Activated T-cell treated with anti-CD3 and anti-CD28 coated beads, Interleukin-2, amount 50 U/mL, for 24 hours (primary cell): ENCODE measurements around the gene RABL3.
"Not testable (repeated sequence)": the region's sequence is repeated elsewhere in the genome, so short reads cannot be mapped to it uniquely, and the experiment has no call there.

Experiments
- DNase-seq: peaks from one replicate; pipeline ENCODE4 v3.0.0-alpha.2; 2020
- H3K27ac Mint-ChIP-seq: 2 replicates; pipeline ENCODE4 v1.8.0; 2020; ENCODE audit warnings: mild to moderate bottlenecking, mixed read lengths
- H3K27me3 Mint-ChIP-seq: 2 replicates; pipeline ENCODE4 v1.8.0; 2020; ENCODE audit warnings: mixed read lengths
- H3K36me3 Mint-ChIP-seq: 2 replicates; pipeline ENCODE4 v1.8.0; 2020; ENCODE audit warnings: low read depth, mixed read lengths
- H3K4me1 Mint-ChIP-seq: 2 replicates; pipeline ENCODE4 v1.8.0; 2020; ENCODE audit warnings: low read depth, mixed read lengths
- H3K4me3 Mint-ChIP-seq: 2 replicates; pipeline ENCODE4 v1.8.0; 2020; ENCODE audit warnings: mild to moderate bottlenecking, moderate library complexity, mixed read lengths
- H3K9me3 Mint-ChIP-seq: 2 replicates; pipeline ENCODE4 v1.8.0; 2020; ENCODE audit warnings: mixed read lengths

The RABL3 gene

DNA sequence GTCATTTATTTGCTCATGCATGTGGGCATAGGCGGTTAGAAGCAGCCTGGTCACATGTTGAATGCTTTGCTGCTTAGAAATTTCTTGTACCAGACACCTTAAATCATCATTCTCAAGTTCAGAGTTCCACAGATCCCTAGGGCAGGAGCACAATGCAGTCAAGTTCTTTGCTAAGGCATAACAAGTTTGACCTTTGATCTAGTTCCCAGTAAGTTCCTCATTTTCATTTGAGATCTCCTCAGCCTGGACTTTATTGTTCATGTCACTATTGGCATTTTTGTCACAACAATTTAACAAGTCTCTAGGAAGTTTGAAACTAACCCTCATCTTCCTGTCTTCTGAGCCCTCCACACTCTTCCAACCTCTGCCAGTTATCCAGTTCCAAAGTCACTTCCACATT, 83.0 kb downstream of the RABL3 start:
- Mint-ChIP-seq H3K36me3 (no peaks in the 10 kb centered on the region), H3K4me3 (no peak overlapping the region), H3K9me3 (no peaks in the 10 kb centered on the region), H3K27ac (no peak overlapping the region), H3K27me3 (no peaks in the 10 kb centered on the region), H3K4me1 (no peaks in the 10 kb centered on the region)
- no peak for DNase-seq

DNA sequence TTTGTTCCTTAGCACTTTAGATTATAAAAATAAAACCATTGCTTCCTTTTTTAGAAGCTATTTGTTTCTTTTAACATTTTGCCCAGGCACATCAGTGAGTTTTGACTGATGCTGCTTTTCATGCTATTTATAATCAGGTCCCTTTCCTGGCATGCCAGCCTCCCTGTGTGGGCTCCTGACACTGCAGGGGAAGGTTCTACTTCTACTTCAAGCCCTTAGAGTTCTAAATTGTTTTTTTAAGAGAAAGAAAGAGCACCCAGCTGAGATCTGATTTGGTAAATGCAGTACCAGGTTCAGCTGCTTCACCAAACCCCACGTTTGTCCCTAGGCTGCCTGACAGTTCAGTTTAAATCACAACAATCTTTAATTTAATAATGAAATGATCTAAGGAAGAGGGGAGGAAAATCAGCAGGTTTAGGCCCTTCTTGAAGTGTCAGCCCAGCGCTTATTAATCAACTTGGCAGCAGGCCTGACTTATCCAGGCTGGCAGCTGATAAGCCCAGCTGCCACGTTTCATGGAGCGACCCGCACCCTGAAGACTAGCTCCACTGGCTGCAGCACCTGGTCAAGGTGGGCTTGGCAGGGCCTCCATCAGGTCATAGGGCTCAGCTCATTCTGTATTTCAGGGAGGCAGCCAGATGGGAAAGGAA, 89.3 kb downstream of the RABL3 start:
- Mint-ChIP-seq H3K4me3 (no peak overlapping the region), H3K9me3 (no peaks in the 10 kb centered on the region), H3K27ac (no peak overlapping the region), H3K27me3 (no peaks in the 10 kb centered on the region), H3K4me1 (no peaks in the 10 kb centered on the region), H3K36me3 (no peaks in the 10 kb centered on the region)
- DNase-seq, result no peak

DNA sequence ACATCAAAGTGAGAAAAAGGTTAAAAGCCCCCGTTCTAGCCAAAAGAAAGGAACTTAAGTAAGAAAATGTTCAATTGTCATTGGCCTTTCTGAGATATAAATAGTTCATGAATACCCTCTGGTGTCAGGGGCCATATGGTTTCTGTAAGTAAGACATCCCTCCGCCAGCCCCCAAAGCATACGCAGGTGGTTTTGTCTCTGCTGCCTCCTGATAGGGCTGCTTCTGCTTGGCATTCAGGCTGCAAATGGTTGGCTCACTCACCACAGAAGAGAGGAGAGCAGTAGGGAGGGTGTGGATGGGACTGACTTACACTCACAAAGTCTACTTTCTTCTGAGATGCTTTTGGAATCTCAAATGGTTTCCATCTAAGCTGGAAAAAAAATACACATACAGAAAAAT, 90.0 kb downstream of the RABL3 start:
- Mint-ChIP-seq H3K36me3 (no peaks in the 10 kb centered on the region), H3K27me3 (no peaks in the 10 kb centered on the region), H3K4me3 (no peak overlapping the region), H3K27ac (no peak overlapping the region), H3K4me1 (no peaks in the 10 kb centered on the region), H3K9me3 (no peaks in the 10 kb centered on the region)
- DNase-seq, result no peak

DNA sequence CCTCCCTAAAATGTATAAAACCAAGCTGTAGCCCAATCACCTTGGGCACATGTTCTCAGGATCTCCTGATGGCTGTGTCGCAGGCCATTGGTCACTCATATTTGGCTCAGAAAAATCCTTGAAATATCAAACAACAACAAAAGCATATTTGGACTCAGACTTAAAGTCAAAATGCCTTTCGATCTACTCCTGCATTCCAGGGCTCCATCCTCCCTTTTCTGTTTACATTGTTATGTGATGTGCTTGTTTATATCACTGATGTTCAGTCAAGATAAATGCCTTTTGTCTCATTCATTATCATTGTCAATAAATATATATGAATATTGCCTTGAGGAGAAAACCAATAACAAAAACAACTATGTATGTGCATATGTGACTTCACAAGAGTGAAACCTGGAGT, 92.0 kb downstream of the RABL3 start:
- Mint-ChIP-seq H3K9me3 (no peaks in the 10 kb centered on the region), H3K36me3 (no peaks in the 10 kb centered on the region), H3K27me3 (no peaks in the 10 kb centered on the region), H3K4me1 (no peaks in the 10 kb centered on the region), H3K4me3 (no peak overlapping the region), H3K27ac (no peak overlapping the region)
- no peak for DNase-seq

DNA sequence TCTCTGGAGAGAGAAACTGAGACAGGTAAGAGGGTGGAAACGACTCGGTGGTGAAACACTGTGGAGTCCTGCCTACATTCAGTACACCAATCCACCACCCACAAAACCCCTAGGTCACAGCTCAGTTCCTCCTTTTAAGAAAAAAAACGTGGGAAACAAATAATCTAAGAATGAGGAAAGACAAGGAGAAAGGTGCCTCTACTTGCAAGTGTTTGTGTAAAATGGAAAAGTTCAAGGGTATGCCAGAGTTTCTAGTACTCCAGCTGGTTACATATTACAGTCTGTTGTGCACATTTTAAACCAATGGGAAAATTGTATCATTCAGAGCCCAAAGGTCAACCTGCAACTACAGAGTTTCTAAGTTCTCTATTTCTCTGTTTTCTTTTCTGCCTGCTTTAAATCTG, 92.5 kb downstream of the RABL3 start:
- no peak for DNase-seq
- H3K4me3 Mint-ChIP-seq, result no peak overlapping the region
- no peaks in the 10 kb centered on the region for H3K4me1 Mint-ChIP-seq
- H3K27ac Mint-ChIP-seq, result no peak overlapping the region
- H3K27me3 Mint-ChIP-seq, result no peaks in the 10 kb centered on the region
- no peaks in the 10 kb centered on the region for H3K9me3 Mint-ChIP-seq
- H3K36me3 Mint-ChIP-seq, result no peaks in the 10 kb centered on the region

DNA sequence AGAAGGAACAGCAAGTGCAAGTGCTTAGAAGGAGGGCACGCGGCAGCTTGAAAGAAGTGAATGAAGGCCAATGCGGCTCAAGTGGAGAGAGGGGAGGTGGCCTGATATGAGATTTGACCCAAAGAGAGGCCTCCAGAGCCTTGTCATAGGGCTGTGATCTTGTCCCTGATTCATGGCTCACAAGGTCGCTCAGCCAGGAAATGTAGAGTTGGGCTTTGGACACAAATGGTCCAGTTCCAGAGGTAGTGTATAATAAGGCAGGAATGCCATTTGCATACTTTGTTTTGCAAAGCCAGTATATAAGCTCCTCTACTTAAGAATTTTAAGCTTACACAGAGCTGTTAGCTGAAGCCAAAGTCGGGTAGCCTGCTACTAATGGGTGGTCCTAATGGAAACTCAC, 94.0 kb downstream of the RABL3 start:
- H3K36me3 Mint-ChIP-seq, result no peaks in the 10 kb centered on the region

DNA sequence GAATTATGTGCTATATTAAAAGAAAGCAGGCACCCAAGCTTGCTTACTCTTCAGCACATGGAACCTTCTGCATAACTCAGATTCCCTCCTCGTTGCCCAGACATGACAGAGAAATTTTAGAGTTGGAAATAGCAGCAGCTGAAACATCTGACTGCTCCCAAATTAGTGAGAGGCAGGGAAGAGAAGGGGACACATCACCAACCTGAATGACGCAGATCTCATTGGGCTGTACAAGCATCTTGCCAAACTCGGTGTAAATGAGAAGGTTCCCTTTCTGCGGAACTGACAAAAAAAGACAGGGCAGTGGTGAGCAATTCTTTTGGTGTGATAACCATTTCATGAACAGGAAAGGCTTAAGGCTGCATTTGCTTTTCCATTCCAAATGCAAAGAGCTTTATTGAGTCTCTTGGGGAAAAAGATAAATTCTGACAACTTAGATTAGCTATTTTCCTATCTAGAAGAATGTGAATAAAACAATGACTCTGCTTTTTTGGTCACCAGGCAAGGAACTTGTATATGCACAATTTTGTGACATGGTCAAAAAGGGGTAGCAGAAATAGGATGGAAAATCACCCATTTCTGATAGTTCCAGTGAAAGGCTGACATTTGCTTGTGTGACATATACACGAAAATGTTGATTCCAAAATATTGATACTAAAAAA, 95.4 kb downstream of the RABL3 start:
- H3K36me3 Mint-ChIP-seq, result no peaks in the 10 kb centered on the region
- H3K27me3 Mint-ChIP-seq, result no peaks in the 10 kb centered on the region
- H3K4me1 Mint-ChIP-seq, result peaks cover 2% of the 10 kb centered on the region
- no peak overlapping the region for H3K27ac Mint-ChIP-seq
- H3K9me3 Mint-ChIP-seq, result no peaks in the 10 kb centered on the region
- H3K4me3 Mint-ChIP-seq, result no peak overlapping the region
- no peak for DNase-seq

More for the DNA sequence above, 94.0 kb downstream of the RABL3 start:
- Mint-ChIP-seq H3K4me3 (no peak overlapping the region), H3K9me3 (no peaks in the 10 kb centered on the region), H3K27ac (no peak overlapping the region), H3K4me1 (no peaks in the 10 kb centered on the region), H3K27me3 (no peaks in the 10 kb centered on the region)
- no peak for DNase-seq

DNA sequence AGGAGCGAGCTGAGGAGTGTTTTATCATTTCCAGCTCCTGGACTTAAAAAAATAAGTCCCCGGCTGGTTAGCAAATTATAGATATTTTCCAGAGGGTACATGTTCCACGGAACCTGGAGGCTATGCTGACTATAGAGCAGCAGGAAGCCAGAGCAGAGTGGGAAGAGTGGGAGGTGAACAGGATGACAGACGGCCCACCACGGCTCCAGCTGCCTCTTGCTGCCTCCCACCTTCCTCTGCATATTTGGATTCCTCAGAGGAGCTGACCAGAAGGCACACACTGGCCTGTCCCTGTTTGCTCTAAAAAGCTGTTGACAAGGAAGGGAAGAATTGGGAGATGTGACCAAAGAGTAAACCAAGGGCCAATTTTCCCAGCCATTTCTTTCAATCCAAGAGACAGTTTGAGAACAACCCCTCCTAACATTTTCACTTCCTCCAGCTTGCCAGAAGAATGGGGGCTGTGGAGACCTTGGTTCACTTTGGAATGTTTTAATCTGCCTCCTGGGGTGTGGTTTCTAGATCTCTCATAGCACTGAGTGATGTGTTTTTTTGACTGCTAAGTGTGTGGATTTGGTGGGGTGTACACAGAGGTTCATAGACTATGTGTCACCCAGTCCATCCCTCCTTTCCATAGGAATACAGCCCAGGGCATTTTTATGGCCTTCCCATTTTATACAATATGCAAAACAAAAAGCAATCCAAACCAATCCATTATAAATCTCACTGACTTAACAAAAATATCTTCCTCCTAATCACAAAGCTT, 97.1 kb downstream of the RABL3 start:
- H3K9me3 Mint-ChIP-seq, result no peaks in the 10 kb centered on the region
- H3K27ac Mint-ChIP-seq, result no peak overlapping the region
- no peaks in the 10 kb centered on the region for H3K27me3 Mint-ChIP-seq
- peaks cover 8% of the 10 kb centered on the region for H3K4me1 Mint-ChIP-seq
- DNase-seq, result no peak
- no peaks in the 10 kb centered on the region for H3K36me3 Mint-ChIP-seq
- no peak overlapping the region for H3K4me3 Mint-ChIP-seq

DNA sequence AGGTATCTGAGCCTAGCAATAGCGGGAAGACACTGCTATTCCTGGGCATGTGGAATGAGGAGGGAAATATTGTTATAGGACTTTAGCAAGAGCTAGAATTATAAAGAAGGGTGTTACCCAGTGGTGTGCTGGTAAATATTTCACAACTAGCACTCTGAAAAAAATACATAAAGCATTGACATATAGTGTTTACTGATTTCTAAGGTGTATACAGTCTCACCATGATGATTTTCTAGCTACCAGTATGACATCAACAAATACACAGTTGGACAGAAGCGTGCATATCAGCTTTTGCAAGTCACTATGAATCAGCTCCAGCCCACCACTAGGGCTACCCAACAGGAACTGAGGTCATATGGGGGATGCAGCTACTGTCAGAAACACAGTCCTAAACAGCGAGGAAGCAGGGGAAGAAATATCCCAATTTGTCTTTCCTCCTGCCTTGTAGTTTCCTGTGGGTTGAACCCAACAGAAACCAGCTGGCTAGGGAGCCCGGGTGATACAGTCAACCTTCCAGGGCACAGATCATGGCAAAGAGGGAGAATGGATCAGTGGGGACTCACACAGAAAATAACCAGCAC, 99.9 kb downstream of the RABL3 start:
- Mint-ChIP-seq H3K9me3 (peaks cover 2% of the 10 kb centered on the region), H3K27ac (no peak overlapping the region), H3K36me3 (no peaks in the 10 kb centered on the region), H3K4me3 (no peak overlapping the region), H3K4me1 (peaks cover 14% of the 10 kb centered on the region), H3K27me3 (no peaks in the 10 kb centered on the region)
- DNase-seq, result no peak

DNA sequence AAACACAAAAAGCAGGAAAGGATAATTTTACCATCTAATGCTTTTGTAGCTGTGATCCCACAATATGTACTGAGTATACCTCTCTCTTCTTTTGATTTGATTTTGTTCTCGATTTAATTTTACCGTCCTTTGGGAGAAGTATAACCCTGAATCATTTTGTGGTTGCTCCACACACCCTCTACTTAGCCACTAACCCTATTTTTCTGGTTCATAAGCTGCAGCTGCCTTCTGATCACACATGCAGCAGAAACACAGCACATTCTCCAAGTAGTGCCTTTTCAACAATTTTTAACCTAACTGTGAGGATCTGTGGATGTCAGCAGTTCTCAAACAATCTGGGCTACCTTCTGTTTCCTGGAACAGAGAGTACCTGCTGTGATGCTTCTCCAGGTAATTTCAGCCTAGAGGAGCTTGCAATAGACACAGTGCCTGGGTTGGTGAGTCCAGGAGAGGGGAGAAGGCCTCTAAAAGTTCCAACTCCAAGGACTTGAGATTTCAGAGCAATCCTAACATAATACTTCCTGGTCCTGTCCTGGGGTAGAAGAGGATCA, 100.5 kb downstream of the RABL3 start:
- Mint-ChIP-seq H3K4me1 (peaks cover 14% of the 10 kb centered on the region), H3K4me3 (no peak overlapping the region), H3K9me3 (peaks cover 2% of the 10 kb centered on the region), H3K27ac (no peak overlapping the region), H3K36me3 (no peaks in the 10 kb centered on the region), H3K27me3 (no peaks in the 10 kb centered on the region)
- no peak for DNase-seq

DNA sequence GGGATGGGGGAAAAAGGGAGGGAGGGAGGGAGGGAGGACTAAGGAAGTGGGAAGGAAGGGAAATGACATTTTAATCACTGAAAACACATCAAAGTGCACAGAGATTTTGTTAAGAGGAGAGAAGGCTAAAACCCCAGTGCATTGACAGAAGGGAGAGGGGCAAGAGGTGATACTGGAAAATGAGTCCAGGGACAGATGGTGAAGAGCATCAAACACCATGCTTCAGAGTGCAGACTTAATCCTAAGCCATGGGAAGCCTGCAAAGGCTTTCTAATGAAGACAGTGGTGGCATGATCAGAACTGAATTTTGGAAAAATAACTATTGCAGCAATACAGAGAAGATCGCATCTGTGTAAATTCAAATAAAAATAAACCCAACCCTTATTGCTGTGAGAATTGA, 102.1 kb downstream of the RABL3 start:
- Mint-ChIP-seq H3K27ac (no peak overlapping the region), H3K9me3 (peaks cover 2% of the 10 kb centered on the region)

DNA sequence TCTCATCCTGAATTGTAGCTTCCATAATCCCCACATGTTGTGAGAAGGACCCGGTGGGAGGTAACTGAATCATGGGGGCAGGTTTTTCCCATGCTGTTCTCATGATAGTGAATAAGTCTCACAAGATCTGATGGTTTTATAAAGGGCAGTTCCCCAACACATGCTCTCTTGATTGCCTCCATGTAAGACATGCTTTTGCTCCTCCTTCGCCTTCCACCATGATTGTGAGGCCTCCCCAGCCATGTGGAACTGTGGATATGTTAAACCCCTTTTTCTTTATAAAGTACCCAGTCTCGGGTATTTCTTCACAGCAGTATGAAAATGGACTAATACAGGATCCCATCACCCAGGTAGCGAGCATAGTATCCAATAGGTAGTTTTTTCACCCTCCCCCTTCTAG, 103.5 kb downstream of the RABL3 start:
- not testable (repeated sequence) for H3K9me3 Mint-ChIP-seq, DNase-seq, H3K36me3 Mint-ChIP-seq

More for the DNA sequence above, 102.1 kb downstream of the RABL3 start:
- Mint-ChIP-seq H3K4me3 (no peak overlapping the region), H3K4me1 (peaks cover 14% of the 10 kb centered on the region), H3K36me3 (no peaks in the 10 kb centered on the region), H3K27me3 (no peaks in the 10 kb centered on the region)
- DNase-seq, result no peak

DNA sequence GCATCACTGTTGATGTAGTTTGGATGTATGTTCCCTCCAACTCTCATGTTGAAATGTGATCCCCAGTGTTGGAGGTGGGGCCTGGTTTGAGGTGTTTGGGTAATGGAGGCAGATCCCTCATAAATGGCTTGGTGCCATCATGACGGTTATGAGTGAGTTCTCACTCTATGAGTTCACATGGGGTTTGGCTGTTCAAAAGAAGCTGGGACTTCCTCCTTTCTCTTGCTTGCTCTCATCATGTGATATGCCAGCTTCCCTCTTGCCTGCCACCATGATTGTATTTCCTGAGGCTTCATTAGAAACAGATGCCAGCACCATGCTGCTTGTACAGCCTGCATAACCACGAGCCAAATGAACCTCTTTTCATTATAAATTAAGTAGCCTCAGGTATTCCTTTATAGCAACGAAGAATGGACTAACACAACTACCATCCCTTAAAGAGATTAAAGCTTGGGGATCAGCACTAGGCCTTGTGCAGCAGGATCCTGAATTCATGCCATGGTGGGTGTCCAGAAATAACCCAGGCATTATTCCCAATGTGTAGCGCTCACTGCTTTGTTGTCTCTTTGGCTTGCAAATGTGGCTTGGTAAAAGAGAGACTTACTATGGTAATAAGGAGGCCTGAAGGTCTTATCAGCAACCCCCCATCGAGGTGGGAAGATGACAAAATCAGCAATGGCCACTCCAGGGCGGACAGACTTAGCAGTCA, 104.3 kb downstream of the RABL3 start:
- Mint-ChIP-seq H3K36me3 (no peaks in the 10 kb centered on the region), H3K4me1 (peaks cover 14% of the 10 kb centered on the region), H3K9me3 (peaks cover 2% of the 10 kb centered on the region), H3K27me3 (no peaks in the 10 kb centered on the region), H3K4me3 (no peak overlapping the region), H3K27ac (no peak overlapping the region)
- DNase-seq, result no peak

More for the DNA sequence above, 103.5 kb downstream of the RABL3 start:
- not testable (repeated sequence) for H3K27me3 Mint-ChIP-seq, H3K27ac Mint-ChIP-seq, H3K4me3 Mint-ChIP-seq
- peaks cover 14% of the 10 kb centered on the region for H3K4me1 Mint-ChIP-seq

DNA sequence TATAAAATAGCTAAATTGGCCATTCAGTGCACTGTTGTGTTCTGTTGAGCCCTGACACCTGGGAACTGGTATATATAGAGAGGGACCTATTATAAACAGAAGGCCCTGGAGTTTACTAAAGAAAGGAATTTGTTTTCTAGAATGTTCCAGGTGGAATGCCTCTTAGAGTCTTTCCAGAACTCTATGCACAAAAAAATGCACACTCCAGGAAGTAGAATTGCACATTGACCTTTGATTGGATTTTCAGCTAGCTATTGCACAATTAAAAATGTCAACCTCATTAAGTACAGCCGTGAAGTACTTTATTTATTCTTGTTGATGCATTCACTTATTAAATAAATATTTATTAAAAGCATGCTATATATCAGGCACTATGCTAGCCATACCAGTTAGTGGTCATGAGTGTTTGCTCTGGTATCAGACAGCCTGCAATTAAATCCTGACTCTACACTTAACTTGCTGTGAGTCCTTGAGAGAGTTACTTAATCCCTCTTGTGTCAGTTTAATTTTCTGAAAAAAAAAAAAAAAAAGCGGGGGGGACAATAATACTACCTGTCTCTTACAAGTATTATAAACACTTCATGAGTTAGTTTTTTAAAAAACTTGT, 105.4 kb downstream of the RABL3 start:
- H3K27me3 Mint-ChIP-seq, result no peaks in the 10 kb centered on the region
- no peak overlapping the region for H3K4me3 Mint-ChIP-seq
- no peak overlapping the region for H3K27ac Mint-ChIP-seq
- DNase-seq, result no peak
- no peaks in the 10 kb centered on the region for H3K36me3 Mint-ChIP-seq
- H3K4me1 Mint-ChIP-seq, result peaks cover 12% of the 10 kb centered on the region
- H3K9me3 Mint-ChIP-seq, result peaks cover 2% of the 10 kb centered on the region
